Measurements from ENCODE around the gene OLFML2A. TPM values are rescaled to one million over a fixed set of nuclear protein-coding genes. Genes with fewer than 3 reads are reported as not detected.

OLFML2A gene
- total RNA-seq, 6 donors from 2014 or later: 4.2 to 35.6 (median 12.2) TPM

GRCh38 chr9:124739360-124739759, 37.6 kb upstream of the OLFML2A start:
- H3K9me3 ChIP-seq: no peaks in the 10 kb centered on the region
- WGBS, 2 donors: 88 to 92% methylated on average over 2 of the region's 2 CpGs

GRCh38 chr9:124741149-124741548, 35.8 kb upstream of the OLFML2A start:
- H3K4me3 ChIP-seq: no peak overlapping the region
- H3K36me3 ChIP-seq: no peaks in the 10 kb centered on the region
- no peaks in the 10 kb centered on the region for H3K27me3 ChIP-seq
- TF ChIP-seq CTCF (IDR thresholded peaks at IDR 0.05) (no peak), POLR2A (IDR thresholded peaks at IDR 0.05) (no peak), POLR2AphosphoS5 (IDR thresholded peaks at IDR 0.05) (no peak), EP300 (IDR thresholded peaks at IDR 0.05) (no peak)
- ATAC-seq (ENCODE audit: low FRiP score in 2 of 2) (no peak), DNase-seq (no peak)
- WGBS, 2 donors: 92 to 94% methylated on average over 4 of the region's 4 CpGs
- no peak overlapping the region for H3K27ac ChIP-seq
- H3K4me1 ChIP-seq: no peaks in the 10 kb centered on the region
- H3K9me3 ChIP-seq: no peaks in the 10 kb centered on the region

More at GRCh38 chr9:124739360-124739759, 37.6 kb upstream of the OLFML2A start:
- Histone ChIP-seq H3K27ac (no peak overlapping the region), H3K4me3 (no peak overlapping the region), H3K27me3 (no peaks in the 10 kb centered on the region), H3K36me3 (no peaks in the 10 kb centered on the region), H3K4me1 (peaks cover 0 to 6% (median 0%) of the 10 kb centered on the region in 4 donors)
- ATAC-seq (ENCODE audit: low FRiP score in 2 of 2) (no peak), DNase-seq (no peak)
- no peak for TF ChIP-seq POLR2A (IDR thresholded peaks at IDR 0.05)
- TF ChIP-seq CTCF (IDR thresholded peaks at IDR 0.05): no peak
- no peak for TF ChIP-seq POLR2AphosphoS5 (IDR thresholded peaks at IDR 0.05)
- no peak for TF ChIP-seq EP300 (IDR thresholded peaks at IDR 0.05)

- no peak for TF ChIP-seq EP300 (IDR thresholded peaks at IDR 0.05)
- TF ChIP-seq POLR2AphosphoS5 (IDR thresholded peaks at IDR 0.05): no peak
- no peak for TF ChIP-seq CTCF (IDR thresholded peaks at IDR 0.05)
- no peak for TF ChIP-seq POLR2A (IDR thresholded peaks at IDR 0.05)
- no peaks in the 10 kb centered on the region for H3K9me3 ChIP-seq
- DNase-seq (no peak), ATAC-seq (ENCODE audit: low FRiP score in 2 of 2) (no peak)
- H3K36me3 ChIP-seq: no peaks in the 10 kb centered on the region
- H3K27ac ChIP-seq: no peak overlapping the region
- WGBS, 2 donors: 59 to 72% methylated on average over 4 of the region's 4 CpGs
- no peaks in the 10 kb centered on the region for H3K27me3 ChIP-seq
- H3K4me1 ChIP-seq: no peaks in the 10 kb centered on the region
- no peak overlapping the region for H3K4me3 ChIP-seq
Observed at GRCh38 chr9:124741662-124742061, 35.3 kb upstream of the OLFML2A start.

- TF ChIP-seq POLR2AphosphoS5 (IDR thresholded peaks at IDR 0.05) (no peak), EP300 (IDR thresholded peaks at IDR 0.05) (no peak), POLR2A (IDR thresholded peaks at IDR 0.05) (no peak), CTCF (IDR thresholded peaks at IDR 0.05) (no peak)
- H3K27ac ChIP-seq: no peak overlapping the region
- H3K4me1 ChIP-seq: no peaks in the 10 kb centered on the region
- no peak overlapping the region for H3K4me3 ChIP-seq
- H3K27me3 ChIP-seq: no peaks in the 10 kb centered on the region
- no peaks in the 10 kb centered on the region for H3K36me3 ChIP-seq
- ATAC-seq (ENCODE audit: low FRiP score in 2 of 2): no peak
- H3K9me3 ChIP-seq: no peaks in the 10 kb centered on the region
- DNase-seq: no peak
Observed at GRCh38 chr9:124742940-124743339, 34.0 kb upstream of the OLFML2A start.

- no peak for ATAC-seq (ENCODE audit: low FRiP score in 2 of 2)
- Histone ChIP-seq H3K9me3 (no peaks in the 10 kb centered on the region), H3K27me3 (no peaks in the 10 kb centered on the region), H3K27ac (no peak overlapping the region), H3K4me3 (no peak overlapping the region), H3K36me3 (no peaks in the 10 kb centered on the region), H3K4me1 (no peaks in the 10 kb centered on the region)
- DNase-seq: no peak
- 83 to 86% methylated on average over 5 of the region's 5 CpGs for WGBS, 2 donors
- TF ChIP-seq POLR2AphosphoS5 (IDR thresholded peaks at IDR 0.05): no peak
- no peak for TF ChIP-seq CTCF (IDR thresholded peaks at IDR 0.05)
- TF ChIP-seq POLR2A (IDR thresholded peaks at IDR 0.05): no peak
- TF ChIP-seq EP300 (IDR thresholded peaks at IDR 0.05): no peak
Observed at GRCh38 chr9:124743686-124744348, 33.1 kb upstream of the OLFML2A start.

Data from upper lobe of left lung (tissue), 6 donors.